Stimulated activated naive CD4-positive, alpha-beta T cell (primary cell): Measurements from ENCODE around the gene SLC39A12.

Source experiments
- DNase-seq, 6 experiments: peaks; one replicate each; lab custom pipeline; 2025; lab: John Stamatoyannopoulos, UW

SLC39A12 gene

DNA sequence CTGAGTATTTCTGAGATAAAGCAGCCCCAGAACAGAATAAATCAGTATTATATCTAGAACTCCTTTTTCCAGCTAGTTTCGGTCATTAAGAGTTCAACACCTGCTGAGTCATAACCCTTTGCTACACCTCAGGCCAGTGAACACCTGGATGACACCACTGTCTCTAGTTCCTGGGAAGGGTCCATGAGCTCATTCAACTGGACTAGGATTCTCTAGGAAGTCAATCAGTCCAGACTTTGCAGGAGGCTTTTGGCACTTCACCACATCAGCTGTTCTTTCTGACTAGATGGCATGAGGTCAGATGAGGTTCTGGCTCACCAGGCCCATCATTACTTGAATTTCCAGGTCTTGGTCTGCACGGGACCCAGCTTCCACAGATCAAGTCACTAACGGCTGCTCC is 11.7 kb downstream of the SLC39A12 start:
- DNase-seq, result no peak

DNA sequence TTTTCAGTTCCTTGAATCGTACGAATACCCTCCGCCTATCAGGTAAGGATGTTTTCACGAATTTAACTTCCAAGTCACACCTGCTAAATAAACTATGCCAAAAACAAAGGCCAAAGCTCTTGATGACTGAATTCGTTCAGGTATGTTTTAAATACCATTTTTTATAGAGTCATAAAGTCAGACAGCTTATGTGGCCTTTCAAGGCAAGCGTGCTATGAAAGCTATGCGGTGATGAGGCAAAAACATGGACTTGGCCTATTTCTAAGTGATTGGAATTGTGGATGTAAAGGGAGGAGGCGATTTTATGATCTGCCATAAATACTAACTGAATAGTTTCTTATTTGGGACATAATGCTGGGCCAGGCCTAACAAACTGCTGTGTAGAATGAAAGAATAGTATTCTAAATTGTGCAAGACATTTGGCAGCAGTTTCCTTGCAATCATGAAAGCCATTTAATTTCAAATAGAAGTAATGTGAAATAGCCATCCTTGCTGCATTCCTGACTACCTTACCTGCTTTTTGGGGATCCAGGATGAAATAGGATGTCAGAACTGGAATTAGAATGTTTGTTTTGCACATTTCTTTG is 14.0 kb downstream of the SLC39A12 start:
- no peak for DNase-seq

DNA sequence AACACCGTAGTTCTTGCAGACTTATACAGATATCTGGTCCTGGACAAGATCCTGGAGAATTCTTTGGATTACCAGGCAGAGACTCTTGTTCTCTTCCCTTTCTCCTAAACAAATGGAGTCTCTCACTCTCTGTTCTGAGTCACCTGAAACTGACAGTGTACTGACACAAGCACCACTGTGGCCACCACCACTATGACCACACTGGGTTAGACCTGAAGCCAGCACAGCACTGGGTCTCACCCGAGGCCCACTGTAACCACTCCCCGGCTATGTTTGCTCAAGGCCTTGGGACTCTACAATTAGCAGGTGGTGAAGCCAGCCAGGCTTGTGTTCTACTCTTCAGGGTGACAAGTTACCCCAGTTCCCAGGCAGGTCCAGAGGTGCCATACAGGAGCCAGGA is 22.8 kb downstream of the SLC39A12 start:
- DNase-seq, result no peak

DNA sequence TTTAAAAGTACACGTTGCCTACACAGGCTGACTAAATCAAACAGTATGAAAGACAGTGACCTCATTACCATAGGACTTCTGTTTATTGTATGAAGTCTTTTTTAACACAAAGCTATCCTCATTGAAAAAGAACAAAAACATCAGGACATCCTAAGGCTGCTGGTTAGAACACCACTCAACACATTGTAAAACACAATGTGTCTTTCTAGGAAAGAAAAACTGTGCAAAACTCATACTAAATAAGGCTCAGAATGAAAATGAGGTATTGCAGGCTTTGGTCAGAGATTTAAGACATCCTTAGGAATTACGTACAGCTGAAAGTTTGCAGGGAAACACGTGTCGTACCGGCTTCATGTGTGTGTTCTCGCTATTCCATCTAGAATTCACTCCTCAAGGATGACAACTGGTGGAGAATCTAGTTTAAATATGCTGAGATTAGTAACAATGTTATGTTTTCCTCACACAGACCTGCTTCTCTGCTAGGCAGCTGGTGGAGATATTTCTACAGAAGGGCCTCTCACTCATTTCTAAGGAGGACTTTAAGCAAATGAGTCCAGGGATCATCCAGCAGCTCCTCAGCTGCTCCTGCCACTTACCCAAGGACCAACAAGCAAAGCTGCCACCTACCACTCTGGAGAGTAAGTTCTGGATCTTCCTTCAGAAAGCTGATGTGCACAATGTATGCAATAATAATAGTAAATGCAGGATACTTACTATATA is 29.3 kb downstream of the SLC39A12 start:
- no peak for DNase-seq

DNA sequence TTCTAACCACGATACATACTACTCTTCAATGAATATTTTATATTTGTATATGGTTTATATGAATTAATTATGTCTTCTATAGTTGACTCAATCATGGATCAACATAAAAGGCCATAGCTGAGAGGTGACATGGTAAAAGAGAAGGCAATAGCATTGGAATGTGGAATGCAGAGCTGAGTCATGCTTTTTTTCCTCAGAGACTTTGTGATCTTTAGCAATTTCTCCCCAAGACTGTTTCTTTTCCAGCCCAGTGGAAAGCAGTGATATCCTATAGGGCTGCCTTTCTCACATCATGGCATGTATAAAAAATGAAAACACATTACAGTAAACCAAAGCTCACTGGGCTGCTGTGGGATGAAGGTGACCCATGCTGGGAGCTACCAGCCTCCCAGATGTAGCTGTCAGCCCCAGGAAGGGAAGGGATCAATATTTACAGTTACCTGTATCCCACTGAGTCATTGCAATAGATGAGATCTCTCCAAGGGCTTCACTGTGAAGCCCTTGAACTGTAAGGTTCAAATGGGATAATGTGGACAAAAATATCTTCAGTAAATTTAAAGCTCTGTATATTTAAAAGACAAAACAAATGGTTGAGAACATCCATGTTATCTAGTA is 30.2 kb downstream of the SLC39A12 start:
- no peak for DNase-seq

DNA sequence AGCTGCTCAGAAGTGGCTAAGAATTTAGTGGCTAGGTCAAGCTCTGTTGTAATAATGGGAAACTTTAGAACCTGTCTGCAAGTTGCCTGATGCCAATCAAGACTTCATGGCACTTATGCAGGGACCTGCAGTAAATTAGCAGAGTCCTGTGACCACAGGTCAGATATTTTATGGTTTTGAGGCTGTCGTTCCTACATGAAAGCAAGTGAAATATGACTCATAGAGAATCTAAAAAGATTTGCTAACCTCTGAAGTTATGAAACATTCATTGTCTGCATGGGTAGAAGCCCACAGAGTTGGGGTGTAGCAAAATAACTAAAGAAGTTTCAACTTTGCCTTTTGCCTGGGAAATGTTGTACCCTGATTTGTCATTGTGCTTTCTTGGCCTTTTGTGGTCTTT is 32.3 kb downstream of the SLC39A12 start:
- no peak for DNase-seq

DNA sequence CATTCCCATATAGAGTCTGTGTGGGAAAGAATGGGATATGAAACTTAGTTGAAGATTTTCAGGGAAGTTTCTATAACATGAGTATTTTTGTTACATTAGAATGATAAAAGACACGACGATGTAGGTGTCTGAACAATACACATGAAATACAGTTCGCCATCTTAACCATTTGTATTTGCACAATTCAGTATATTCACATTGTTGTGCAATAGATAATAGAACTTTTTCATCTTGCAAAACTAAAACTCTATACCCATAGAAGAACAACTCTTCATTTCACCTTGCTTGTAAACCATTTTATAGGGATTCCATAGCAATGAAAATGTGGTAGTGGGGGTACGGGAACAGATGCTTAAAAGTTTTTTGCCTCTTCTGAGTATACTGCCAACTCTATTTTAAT is 32.8 kb downstream of the SLC39A12 start:
- no peak for DNase-seq

DNA sequence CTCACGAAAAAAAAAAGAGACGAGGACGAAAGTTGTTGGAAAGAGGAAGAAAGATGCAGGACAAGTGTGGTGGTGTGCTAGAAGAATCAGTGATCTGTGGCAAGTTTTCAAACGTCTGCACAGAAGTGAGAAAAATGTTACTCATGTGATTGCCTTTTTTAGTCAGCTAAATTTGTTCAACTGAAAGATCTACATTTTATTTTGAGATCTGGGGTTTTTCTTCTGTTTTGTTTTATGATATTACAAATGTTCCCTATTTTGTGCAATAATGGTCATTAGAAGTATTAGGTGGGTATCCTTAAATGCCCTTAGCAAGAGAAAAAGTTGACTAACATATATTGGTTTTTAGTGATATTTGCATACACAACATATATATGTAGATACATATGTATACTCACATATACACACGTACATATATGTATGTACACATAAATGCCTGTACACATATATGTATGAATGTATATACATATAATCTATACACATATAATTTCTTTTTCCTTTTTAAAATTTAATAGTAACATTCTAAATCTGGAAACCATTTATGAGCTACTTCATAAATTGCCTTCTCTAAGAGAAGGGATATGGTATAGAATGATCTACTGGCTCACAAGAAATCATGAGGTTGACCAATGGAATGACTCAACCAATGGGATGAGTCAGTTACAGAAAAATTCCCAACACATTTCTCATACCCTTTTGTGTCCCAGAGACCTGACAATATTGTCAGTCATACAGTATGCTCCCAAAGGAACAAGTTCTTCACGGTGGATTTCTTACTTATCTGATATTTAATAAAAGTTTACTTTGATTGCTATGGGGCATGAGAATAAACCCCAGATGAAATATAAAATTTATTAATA is 38.4 kb downstream of the SLC39A12 start:
- DNase-seq, result no peak

DNA sequence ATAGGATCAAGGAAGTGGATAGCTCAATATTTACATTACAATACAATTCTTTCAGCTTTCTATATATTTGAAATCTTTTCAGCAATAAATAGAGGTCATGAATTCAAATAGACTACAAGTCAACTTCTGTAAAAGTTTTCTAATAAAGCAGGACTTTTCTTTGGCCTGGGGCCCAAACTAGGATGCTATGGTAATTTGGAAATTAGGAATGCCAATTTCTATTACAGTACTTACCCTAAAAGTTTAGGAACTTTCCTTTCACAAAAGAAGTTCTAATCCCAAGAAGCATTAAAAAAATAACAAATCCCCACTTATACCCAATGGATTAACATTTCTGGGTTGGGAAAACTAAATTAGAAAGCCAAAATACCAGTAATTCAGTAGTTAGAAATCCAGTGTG is 40.5 kb downstream of the SLC39A12 start:
- DNase-seq, result no peak

DNA sequence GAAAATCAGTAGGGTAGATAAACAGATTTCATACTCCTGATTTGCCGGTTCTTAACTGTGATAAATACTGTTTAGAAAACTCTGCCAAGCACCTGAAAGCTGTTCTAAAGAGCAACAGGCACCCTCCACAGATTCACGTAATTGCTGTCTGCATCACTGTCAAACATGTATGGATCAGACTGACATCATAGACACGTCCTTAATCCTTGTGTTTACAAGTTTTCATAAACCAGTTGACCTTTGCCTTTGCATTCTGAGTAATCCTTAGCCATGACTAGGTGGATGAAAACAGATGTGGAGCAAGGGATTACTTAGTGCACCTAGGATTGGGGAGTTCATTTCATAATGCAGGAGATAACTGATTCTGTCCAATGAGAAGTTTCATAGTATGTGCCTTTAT is 41.6 kb downstream of the SLC39A12 start:
- no peak for DNase-seq

DNA sequence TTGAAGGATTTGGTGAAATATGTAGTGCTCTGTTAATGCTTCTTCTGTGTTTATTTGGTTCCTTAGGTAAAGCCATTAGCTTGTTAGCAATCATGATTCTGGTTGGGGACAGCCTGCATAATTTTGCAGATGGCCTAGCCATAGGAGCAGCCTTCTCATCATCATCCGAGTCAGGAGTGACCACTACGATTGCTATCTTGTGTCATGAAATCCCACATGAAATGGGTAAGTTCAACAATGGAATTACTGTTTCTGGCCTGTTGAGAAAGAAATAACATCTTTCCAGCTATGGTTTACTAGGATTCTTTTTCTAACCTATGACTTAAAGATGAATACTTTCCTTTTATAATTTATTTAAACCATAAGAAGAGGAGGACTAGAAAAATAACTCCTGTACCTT is 48.9 kb downstream of the SLC39A12 start:
- DNase-seq, result no peak

DNA sequence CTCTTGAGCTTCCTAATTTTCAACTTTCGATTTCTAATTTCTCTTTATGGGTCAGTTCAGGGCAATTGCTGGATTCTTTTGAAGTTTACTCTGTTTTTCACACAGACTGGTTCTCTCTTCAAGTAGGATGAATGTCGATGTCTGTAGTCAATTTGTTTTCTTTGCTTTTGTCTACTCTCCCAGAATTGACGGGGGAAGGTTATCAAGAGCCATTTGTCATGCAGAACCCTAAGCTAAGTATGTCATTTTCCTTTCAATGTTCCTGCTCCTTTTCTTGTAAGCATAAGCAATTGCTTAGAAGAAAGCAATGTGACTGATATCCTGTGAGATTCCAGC is 53.7 kb downstream of the SLC39A12 start:
- no peak for DNase-seq

DNA sequence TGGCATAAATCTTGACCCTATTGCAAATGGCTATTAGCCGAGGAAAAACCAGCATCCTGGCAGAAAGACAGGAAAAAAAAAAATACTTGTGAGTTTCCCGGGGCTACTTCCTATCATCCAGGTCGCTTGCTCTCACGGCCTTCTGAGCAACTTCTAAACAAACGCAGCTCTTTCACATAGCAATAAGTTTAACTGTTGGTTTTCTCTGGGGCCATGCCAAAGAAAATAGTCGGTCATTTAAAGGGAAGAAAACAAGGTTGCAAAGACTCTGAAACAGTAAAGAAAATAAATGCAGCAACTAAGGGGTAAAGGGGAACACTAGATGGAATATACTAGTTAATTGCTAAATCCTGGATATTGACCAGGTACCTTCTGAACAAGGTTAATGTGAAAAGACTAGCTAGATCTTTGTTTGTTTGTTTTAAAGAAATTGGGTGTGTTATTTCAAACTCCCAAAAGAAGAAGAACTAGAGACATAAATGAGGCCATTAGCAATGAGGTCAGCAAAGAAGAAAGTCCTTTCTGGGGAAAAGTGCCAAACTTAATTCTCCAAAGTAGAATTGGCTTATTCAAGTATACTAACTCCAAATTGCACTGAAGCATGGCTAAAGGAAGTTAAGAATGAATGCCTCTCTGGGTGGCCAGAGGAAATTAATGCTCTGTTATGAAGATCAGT is 54.2 kb downstream of the SLC39A12 start:
- no peak for DNase-seq

DNA sequence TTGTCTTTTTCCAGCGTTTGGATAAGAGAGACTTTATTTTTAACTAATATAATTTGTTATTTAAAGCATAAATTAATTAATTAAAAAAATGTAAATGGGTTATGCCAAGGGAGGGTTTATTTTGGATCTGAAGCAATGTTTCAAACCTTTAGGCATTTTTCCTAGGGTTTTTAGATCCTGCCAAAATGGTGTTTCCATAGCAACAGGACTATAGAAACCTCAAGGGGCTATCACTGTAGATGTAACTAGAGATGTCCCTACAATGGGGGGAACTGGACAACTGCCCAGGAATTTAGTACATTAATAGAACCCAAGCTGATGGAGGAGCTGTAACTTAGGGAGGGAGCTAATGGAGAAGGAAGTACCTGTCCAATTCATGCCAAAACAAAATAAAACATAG is 57.3 kb downstream of the SLC39A12 start:
- no peak for DNase-seq

DNA sequence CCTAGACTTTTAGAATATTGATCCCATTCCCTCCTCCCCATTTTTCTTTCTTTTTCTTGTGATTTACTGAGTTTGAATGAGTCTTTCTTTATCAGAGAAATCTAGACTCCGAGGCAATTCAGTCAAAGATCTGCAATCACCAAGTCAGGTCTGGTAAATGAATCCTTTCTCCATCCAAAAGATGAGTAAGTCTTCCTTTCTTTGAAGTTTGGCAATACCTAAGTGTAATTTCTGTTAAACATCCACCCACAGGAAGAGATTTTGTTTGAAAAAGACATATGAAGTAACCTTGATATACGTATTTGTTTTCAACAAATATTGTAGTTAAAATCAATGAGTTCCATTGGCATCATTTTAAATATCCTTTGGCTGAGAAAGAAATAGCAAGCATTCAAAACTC is 58.3 kb downstream of the SLC39A12 start:
- no peak for DNase-seq

DNA sequence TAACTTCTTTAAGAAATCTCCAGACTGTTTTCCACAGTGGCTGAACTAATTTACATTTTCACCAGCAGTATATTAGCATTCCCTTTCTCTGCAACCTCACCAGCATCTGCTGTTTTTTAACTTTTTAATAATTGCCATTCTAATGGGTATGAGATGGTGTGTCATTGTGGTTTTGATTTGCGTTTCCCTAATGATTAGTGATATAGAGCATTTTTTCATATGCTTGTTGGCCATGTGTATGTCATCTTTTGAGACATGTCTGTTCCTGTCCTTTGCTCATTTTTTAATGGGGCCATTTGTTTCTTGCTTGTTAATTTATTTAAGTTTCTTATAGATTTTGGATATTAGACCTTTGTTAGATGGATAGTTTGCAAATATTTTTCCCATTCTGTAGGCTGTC is 68.8 kb downstream of the SLC39A12 start:
- DNase-seq, result no peak

DNA sequence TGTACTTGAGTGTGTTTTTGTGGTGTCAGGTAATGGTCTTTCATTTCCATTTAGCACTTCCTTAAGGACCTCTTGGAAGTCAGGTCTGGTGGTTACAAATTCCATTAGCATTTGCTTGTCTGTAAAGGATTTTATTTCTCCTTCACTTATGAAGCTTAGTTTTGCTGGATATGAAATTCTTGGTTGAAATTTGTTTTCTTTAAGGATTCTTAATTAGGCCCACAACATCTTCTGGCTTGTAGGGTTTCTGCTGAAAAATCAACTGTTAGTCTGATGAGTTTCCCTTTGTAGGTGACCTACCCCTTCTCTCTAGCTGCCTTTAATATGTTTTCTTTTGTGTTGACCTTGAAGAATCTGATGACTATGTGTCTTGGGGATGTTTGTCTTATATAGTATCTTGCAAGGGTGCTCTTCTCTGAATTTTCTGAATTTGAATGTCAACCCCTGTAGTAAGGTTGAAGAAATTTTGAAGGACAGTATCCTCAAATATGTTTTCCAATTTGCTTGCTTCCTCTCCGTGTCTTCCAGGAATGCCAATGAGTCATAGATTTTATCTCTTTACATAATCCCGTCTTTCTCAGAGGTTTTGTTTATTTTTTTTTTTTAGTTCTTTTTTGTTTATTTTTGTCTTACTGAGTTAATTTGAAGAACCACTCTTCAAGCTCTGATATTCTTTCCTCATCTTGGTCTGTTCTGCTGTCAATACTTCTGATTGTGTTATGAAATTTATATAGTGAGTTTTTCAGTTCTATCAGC is 70.2 kb downstream of the SLC39A12 start:
- DNase-seq, result no peak

DNA sequence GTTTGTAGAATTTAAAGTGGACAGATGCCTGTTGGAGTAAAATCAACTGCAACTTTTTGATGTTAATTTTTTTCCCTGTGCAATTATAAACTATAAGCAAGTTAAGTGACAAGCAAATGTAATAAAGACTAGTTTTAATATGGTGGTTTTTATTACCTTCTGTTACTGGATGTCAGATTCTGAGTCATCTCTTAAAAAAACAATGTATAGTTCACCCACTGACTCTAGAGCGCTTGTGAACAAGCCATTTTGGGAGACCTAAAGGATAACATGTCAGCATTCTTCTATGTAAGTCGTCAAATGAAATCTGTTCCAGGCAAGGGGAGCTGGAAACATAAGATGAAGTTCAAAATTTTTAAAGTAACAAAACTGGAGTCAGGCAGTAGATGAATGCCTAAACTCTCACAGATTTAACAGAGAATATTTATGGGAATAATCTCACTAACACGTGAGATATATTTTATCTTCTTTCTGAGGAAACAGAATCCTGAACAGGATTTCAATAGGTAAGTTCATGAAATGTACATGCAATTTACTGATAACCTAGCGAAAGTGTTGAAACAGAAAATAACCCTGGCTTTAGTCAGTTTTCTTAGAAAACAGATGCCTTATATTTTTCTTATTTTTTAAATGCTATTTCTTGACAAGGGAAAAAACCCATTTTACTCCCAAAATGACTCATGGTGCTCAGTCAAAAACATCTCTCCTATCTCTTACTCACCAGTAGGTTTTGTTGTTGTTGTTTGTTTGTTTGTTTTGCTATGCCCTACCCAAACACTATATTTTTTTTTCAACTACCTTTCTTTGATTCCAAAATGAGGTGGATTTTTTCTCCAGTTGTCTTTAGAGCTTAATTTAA is 91.7 kb downstream of the SLC39A12 start:
- DNase-seq, result no peak

DNA sequence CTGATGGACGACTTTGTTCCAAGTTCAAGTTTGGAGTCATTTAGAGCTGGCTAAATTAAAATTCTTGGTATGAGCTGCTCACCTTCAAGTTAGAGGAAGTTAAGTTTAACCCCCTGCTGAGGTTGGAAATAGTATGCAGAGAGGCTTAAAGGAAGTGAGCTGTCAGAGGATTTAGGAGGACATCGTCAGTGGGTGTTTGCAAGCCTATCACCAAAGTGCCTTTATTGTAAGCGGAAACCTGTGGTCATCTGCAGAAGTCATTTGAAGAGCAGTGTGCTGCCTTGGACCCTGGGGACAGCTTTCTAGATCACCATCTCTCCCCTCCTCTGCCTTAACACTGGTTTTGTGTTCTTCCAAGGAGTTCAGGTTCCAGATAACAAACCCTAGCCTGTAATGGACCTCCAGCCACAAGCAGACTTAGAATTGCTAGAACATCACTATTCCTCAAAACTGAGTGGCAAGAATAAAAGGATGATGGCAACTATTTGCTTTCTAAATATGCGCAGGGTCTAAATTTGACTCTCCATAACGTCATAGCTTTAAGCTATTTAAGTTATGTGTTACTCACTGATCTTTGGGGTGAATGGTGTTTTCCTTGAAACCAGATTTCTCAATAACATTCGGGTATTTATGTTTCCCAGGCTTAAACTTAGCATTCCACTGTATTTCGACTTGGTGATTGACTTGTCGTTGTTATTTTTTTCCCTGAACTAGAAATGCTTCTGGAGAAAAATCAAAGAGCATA is 93.4 kb downstream of the SLC39A12 start:
- no peak for DNase-seq

DNA sequence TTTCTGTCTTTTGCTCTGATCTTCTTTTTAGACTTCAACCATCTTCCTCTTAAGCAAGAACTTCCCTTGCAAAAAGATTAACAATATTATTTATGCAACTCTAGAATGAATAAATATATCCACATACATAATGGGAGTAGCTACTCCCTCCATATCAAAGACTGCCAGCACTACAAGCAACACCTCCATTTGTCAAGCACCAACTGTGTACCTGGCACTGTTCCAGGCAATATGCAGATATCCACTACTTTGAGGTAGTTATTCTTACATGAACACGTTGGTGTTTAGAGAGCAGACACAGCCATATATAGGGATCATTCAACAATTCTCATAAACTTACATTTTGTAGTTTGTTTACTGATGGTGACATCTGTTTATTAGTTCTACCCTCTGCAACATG is 104.9 kb downstream of the SLC39A12 start:
- DNase-seq, result no peak
